ENCODE data around the gene SLC39A11. TPM values are rescaled to one million over a fixed set of nuclear protein-coding genes. Genes with fewer than 3 reads are reported as not detected.

Gene SLC39A11
- total RNA-seq, 1 donor from 2014 or later = 4.9 TPM

- intact Hi-C loops (cut with DNase I) = no loop called here
- H3K36me3 ChIP-seq = peaks cover 0 to 10% of the 10 kb centered on the region in 2 donors
- DNase-seq (ENCODE audit: low spot score in 2 of 2) = no peak
- H3K4me1 ChIP-seq = no peaks in the 10 kb centered on the region
- H3K27ac ChIP-seq = no peak overlapping the region
- H3K4me3 ChIP-seq = no peak overlapping the region
- TF ChIP-seq CTCF (IDR thresholded peaks at IDR 0.05) = no peak
- peaks cover 0 to 11% of the 10 kb centered on the region in 2 donors for H3K9me3 ChIP-seq
- H3K27me3 ChIP-seq = no peaks in the 10 kb centered on the region
Measured at GRCh38 chr17:72878975-72879660, 213.4 kb downstream of the SLC39A11 start.

DNA sequence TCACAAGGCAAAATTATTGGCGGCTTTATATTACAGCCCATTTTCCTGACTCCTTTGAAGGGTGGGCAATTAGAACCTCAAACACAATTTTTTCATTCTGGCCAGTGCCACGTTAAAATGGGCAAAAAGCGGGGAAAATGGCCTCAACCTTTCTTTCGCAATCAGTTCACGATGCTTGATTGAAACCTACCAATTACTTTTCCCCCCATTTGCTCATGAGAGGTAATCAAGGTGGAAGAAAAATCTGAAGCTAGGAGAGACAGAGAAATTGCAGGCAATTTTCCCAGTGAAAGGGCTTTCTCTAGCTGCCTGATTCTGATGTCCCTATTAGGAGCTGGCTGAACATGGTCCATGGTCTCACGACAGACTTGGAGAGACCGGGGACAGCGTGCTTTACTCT lies 215.1 kb downstream of the SLC39A11 start:
- Histone ChIP-seq H3K27me3 (no peaks in the 10 kb centered on the region), H3K4me3 (no peak overlapping the region), H3K27ac (no peak overlapping the region), H3K4me1 (no peaks in the 10 kb centered on the region), H3K9me3 (peaks cover 0 to 11% of the 10 kb centered on the region in 2 donors), H3K36me3 (peaks cover 0 to 10% of the 10 kb centered on the region in 2 donors)
- no peak for DNase-seq (ENCODE audit: low spot score in 2 of 2)
- no peak for TF ChIP-seq CTCF (IDR thresholded peaks at IDR 0.05)
- intact Hi-C loops (cut with DNase I) = no loop called here

GRCh38 chr17:72876413-72876812 lies 216.1 kb downstream of the SLC39A11 start:
- Histone ChIP-seq H3K27ac (no peak overlapping the region), H3K4me3 (no peak overlapping the region), H3K4me1 (no peaks in the 10 kb centered on the region), H3K27me3 (no peaks in the 10 kb centered on the region), H3K36me3 (peaks cover 0 to 6% of the 10 kb centered on the region in 2 donors), H3K9me3 (peaks cover 0 to 11% of the 10 kb centered on the region in 2 donors)
- TF ChIP-seq CTCF (IDR thresholded peaks at IDR 0.05) = no peak
- intact Hi-C loops (cut with DNase I) = no loop called here
- DNase-seq (ENCODE audit: low spot score in 2 of 2) = no peak

DNA sequence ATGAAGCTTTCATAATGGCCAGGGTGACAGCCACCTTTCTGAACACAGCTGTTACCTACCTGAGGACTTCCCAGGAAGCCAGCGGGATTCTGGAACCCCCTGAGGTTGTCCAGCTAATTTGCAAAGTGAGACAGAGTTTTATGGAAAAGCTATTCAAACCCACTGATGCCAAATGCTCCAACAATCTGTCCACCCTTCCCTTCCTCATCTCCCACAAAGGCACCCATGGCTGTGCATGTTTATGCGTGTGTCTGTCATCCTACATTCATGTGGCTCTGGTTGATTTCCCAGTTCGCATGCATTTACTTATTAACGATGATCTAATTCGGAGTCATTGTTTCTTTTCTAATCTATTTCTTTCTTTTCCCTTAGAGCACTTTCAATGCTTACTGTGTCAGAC lies 217.1 kb downstream of the SLC39A11 start:
- Histone ChIP-seq H3K4me1 (no peaks in the 10 kb centered on the region), H3K36me3 (peaks cover 0 to 6% of the 10 kb centered on the region in 2 donors), H3K4me3 (no peak overlapping the region), H3K27ac (no peak overlapping the region), H3K9me3 (peaks cover 0 to 9% of the 10 kb centered on the region in 2 donors), H3K27me3 (no peaks in the 10 kb centered on the region)
- no peak for DNase-seq (ENCODE audit: low spot score in 2 of 2)
- no peak for TF ChIP-seq CTCF (IDR thresholded peaks at IDR 0.05)
- intact Hi-C loops (cut with DNase I) = no loop called here

GRCh38 chr17:72872396-72872795 lies 220.1 kb downstream of the SLC39A11 start:
- intact Hi-C loops (cut with DNase I) = no loop called here
- Histone ChIP-seq H3K4me3 (no peak overlapping the region), H3K9me3 (no peaks in the 10 kb centered on the region), H3K27ac (no peak overlapping the region), H3K36me3 (no peaks in the 10 kb centered on the region), H3K4me1 (no peaks in the 10 kb centered on the region), H3K27me3 (no peaks in the 10 kb centered on the region)
- no peak for DNase-seq (ENCODE audit: low spot score in 2 of 2)
- no peak for TF ChIP-seq CTCF (IDR thresholded peaks at IDR 0.05)
